ENCODE results near the gene MCM5. TPM values are rescaled to one million over a fixed set of nuclear protein-coding genes. Genes with fewer than 3 reads are reported as not detected.

Gene MCM5
- total RNA-seq, 6 experiments from 2014 or later = 6.7 to 35.9 (median 13.4) TPM

DNA sequence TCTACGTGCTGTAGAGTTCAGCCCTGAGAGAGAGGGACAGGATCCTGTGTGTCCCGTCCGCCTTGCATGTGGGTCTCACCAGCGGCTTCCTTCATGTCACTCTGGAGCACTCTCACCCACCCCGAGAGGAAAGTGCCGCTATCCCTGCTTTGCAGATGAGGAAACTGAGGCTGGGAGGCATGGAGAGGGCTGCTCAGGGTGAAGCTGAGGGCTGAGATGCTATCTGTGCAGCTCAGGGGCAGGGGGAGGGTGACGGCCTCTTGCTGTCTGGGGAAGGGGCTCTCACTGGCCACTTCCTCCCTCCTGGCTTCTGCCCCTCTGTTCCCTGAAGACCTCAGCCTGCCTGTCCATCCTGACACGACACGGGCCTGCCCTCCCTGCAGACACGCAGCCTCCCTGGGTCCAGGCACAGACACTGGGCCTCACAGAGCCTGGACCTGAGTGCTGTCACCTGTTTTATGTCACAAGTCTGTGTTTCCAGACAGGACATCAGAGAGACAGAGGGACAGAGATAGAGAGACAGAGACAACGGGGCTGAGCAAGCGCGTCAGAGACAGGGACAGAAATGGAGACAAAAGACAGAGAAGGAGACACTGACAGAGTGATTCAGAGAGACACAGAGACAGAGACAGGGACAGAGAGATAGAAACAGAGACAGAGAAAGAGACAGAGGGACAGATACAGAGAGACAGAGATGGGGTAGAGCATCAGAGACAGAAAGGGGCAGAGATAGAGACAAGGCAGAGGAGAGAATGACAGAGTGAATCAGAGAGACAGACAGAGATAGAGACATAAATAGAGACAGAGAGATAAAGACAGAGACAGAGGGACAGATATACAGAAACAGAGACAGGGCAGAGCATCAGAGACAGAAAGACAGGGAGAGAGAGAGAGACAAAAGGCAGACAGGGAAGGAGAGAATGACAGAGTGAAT lies 53.1 kb downstream of the MCM5 start:
- Histone ChIP-seq H3K9me3 (no peaks in the 10 kb centered on the region), H3K27ac (no peak overlapping the region), H3K4me1 (no peaks in the 10 kb centered on the region), H3K4me3 (no peak overlapping the region), H3K36me3 (no peaks in the 10 kb centered on the region), H3K27me3 (no peaks in the 10 kb centered on the region)
- no peak for DNase-seq
- no peak for ATAC-seq
- TF ChIP-seq CTCF (IDR thresholded peaks at IDR 0.05) = no peak
- no peak for TF ChIP-seq POLR2A (IDR thresholded peaks at IDR 0.05)
- WGBS (ENCODE audit: insufficient coverage, low coverage, low lambda C conversion rate, missing lambda C conversion rate) = no CpG with 5 or more reads among the region's 13 CpGs
- intact Hi-C loops (cut with DNase I) = no loop called here

DNA sequence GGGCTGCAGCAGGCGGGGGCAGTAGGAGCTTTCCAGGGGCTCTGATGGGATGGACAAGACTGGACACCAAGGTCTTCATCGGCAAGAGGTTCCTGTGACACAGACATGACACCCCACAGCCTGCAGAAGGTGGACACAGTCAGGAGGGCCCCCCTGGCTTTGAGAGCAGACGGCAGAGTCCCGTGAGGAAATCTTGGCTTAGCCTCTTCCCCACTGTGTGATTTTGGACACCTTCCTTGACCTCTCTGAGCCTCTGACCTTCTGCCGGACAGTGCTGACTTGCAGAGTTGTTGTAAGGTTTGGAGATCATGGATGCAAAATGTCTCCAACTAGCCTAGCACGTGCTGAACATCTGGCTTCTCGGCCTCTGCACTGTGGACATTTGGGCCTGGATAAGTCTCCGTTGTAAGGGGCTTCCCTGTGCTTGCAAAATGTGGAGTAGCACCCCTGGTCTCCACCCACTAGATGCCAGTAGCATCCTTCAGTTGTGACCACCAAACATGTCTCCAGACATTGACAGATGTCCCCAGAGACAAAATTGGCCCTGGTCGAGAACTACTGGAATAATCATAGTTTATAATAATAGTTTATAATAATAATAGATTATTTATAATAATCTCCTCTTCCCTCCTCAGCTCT lies 54.6 kb downstream of the MCM5 start:
- intact Hi-C loops (cut with DNase I) = no loop called here
- TF ChIP-seq POLR2A (IDR thresholded peaks at IDR 0.05) = no peak
- peak in 3 of 4 donors; percentile 4 to 9 (median 7) for TF ChIP-seq CTCF (IDR thresholded peaks at IDR 0.05)
- WGBS (ENCODE audit: insufficient coverage, low coverage, low lambda C conversion rate, missing lambda C conversion rate) = 63% methylated on average over 3 of the region's 9 CpGs
- no peaks in the 10 kb centered on the region for H3K4me1 ChIP-seq
- H3K27me3 ChIP-seq = no peaks in the 10 kb centered on the region
- H3K27ac ChIP-seq = no peak overlapping the region
- no peak for DNase-seq
- no peak for ATAC-seq
- H3K36me3 ChIP-seq = no peaks in the 10 kb centered on the region
- no peaks in the 10 kb centered on the region for H3K9me3 ChIP-seq
- no peak overlapping the region for H3K4me3 ChIP-seq

DNA sequence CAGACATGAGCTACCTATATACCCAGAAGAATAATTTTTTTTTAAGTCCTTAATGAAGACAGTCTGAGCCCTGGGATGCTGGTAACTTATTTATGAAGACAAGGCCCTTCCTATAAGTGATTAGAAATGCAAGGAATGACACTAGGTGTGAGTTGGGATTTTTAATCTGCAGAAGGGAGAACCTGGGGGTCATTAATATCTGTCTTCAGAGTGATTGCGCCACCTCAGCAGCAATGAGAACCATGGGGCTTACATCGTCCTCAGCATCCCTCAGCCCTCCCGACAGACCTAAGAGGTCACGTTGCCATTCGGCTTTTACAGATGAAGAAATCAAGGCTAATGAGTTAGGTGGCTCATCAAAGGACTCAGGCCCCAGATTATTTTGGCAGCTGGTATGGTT lies 55.6 kb downstream of the MCM5 start:
- WGBS (ENCODE audit: insufficient coverage, low coverage, low lambda C conversion rate, missing lambda C conversion rate) = 76% methylated on average over 5 of the region's 5 CpGs
- Histone ChIP-seq H3K4me3 (no peak overlapping the region), H3K4me1 (no peaks in the 10 kb centered on the region), H3K27ac (no peak overlapping the region), H3K27me3 (no peaks in the 10 kb centered on the region), H3K9me3 (no peaks in the 10 kb centered on the region), H3K36me3 (no peaks in the 10 kb centered on the region)
- TF ChIP-seq POLR2A (IDR thresholded peaks at IDR 0.05) (no peak), CTCF (IDR thresholded peaks at IDR 0.05) (no peak)
- intact Hi-C loops (cut with DNase I) = no loop called here
- no peak for DNase-seq
- no peak for ATAC-seq

DNA sequence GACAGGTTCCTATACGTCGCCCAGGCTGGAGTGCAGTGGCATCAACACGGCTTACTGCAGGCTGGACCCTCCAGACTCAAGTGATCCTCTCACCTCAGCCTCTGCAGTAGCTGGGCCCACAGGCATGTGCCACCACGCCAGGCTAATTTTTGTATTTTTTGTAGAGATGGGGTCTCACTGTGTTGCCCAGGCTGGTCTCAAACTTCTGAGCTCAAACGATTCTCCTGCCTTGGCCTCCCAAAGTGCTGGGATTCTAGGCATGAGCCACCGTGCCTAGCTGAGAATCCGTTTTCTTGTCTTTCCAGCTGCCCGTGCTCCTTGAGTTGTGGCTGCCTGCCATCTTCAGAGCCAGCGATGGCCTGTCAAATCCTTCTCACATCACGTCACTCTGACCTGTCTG lies 56.8 kb downstream of the MCM5 start:
- TF ChIP-seq CTCF (IDR thresholded peaks at IDR 0.05) (no peak), POLR2A (IDR thresholded peaks at IDR 0.05) (no peak)
- Histone ChIP-seq H3K9me3 (no peaks in the 10 kb centered on the region), H3K36me3 (no peaks in the 10 kb centered on the region), H3K4me1 (no peaks in the 10 kb centered on the region), H3K27ac (no peak overlapping the region), H3K4me3 (no peak overlapping the region), H3K27me3 (no peaks in the 10 kb centered on the region)
- ATAC-seq = no peak
- DNase-seq = no peak
- intact Hi-C loops (cut with DNase I) = no loop called here
- 80% methylated on average over 3 of the region's 10 CpGs for WGBS (ENCODE audit: insufficient coverage, low coverage, low lambda C conversion rate, missing lambda C conversion rate)
